Endothelial cell of umbilical vein (primary cell): Measurements from ENCODE around the gene OR10J5. TPM values are rescaled to one million over a fixed set of nuclear protein-coding genes. Genes with fewer than 3 reads are reported as not detected.
"Not testable (repeated sequence)": the region's sequence is repeated elsewhere in the genome, so short reads cannot be mapped to it uniquely, and the experiment has no call there.

ENCODE experiments used
- BruUV-seq: library from RNA; stranded (reverse); fragments of 400-500 nt; replicated peaks from 2 replicates; lab custom pipeline; 2021; lab: Mats Ljungman, UMichigan
- CTCF ChIA-PET: fragments of 300-600, 350-600 bp; sonication (Branson Sonifier 250); formaldehyde crosslinking; loops from one replicate; lab custom pipeline; 2021; ENCODE audit warnings: antibody characterized with exemption, inconsistent platforms; lab: Charles Lee
- POLR2A ChIA-PET: fragments of 300-600, 350-600 bp; sonication (Branson Sonifier 250); formaldehyde crosslinking; loops from one replicate; lab custom pipeline; 2021; ENCODE audit warnings: antibody characterized with exemption, inconsistent platforms; lab: Charles Lee
- DNase-seq: peaks from one replicate; pipeline ENCODE4 v3.0.0-alpha.2; 2011; ENCODE audit warnings: low read depth, low spot score
- FAIRE-seq: peaks from 2 replicates; lab custom pipeline; 2011; peaks lifted over from hg19 to GRCh38; lab: Jason Lieb, UNC
- H2AFZ ChIP-seq: 2 replicates; pipeline ENCODE4 v1.6.0; 2012; ENCODE audit warnings: low read depth, low read length, control low read depth, inconsistent platforms
- H3K27ac ChIP-seq: 2 replicates; pipeline ENCODE4 v1.5.1; 2011; ENCODE audit warnings: low read depth, mild to moderate bottlenecking, control low read depth, low read length, moderate library complexity; ENCODE audit not compliant: insufficient read depth
- H3K27me3 ChIP-seq, 2 experiments: 2 replicates each; pipeline versions ENCODE4 v1.6.0 to v1.6.1; 2011; ENCODE audit warnings: low read length in 2 of 2, mixed read lengths in 1 of 2; ENCODE audit not compliant: control insufficient read depth in 2 of 2, insufficient read depth in 2 of 2
- H3K36me3 ChIP-seq, 2 experiments: 2 replicates in 1 of 2; 3 replicates in 1 of 2; pipeline ENCODE4 v1.5.1; 2011; ENCODE audit warnings: low read length in 2 of 2, mild to moderate bottlenecking in 1 of 2, moderate library complexity in 1 of 2; ENCODE audit not compliant: control insufficient read depth in 2 of 2, insufficient read depth in 2 of 2; ENCODE audit errors: extremely low read depth in 1 of 2
- H3K4me1 ChIP-seq: 3 replicates; pipeline ENCODE4 v1.5.1; 2011; ENCODE audit warnings: mild to moderate bottlenecking, low read length; ENCODE audit not compliant: control insufficient read depth, insufficient read depth; ENCODE audit errors: extremely low read depth
- H3K4me2 ChIP-seq: 2 replicates; pipeline ENCODE4 v1.6.1; 2011; ENCODE audit warnings: low read length, control low read depth, mixed read lengths; ENCODE audit not compliant: insufficient read depth
- H3K4me3 ChIP-seq, 3 experiments: fragments of 200-600 bp in 1 of 3; sonication (generic), shearing (Covaris generic) in 1 of 3; replicated peaks in 1 of 3; 2 replicates each; pipeline ENCODE4 v1.5.1; 2011 to 2016; ENCODE audit warnings: control low read depth in 3 of 3, low read length in 3 of 3, mild to moderate bottlenecking in 2 of 3, inconsistent platforms in 1 of 3, low read depth in 1 of 3, moderate library complexity in 1 of 3; ENCODE audit not compliant: insufficient read depth in 1 of 3
- H3K79me2 ChIP-seq: 2 replicates; pipeline ENCODE4 v1.6.0; 2012; ENCODE audit warnings: low read length, inconsistent platforms; ENCODE audit not compliant: control insufficient read depth, insufficient read depth
- H3K9ac ChIP-seq: replicated peaks from 2 replicates; pipeline ENCODE3; 2011; ENCODE audit warnings: low read length, control low read depth; ENCODE audit not compliant: insufficient read depth; ENCODE audit errors: extremely low read depth
- H3K9me1 ChIP-seq: replicated peaks from 3 replicates; pipeline ENCODE4 v1.6.0; 2011; ENCODE audit warnings: mild to moderate bottlenecking, low read length; ENCODE audit not compliant: control insufficient read depth, insufficient read depth; ENCODE audit errors: extremely low read depth
- H3K9me3 ChIP-seq: replicated peaks from 2 replicates; pipeline ENCODE4 v1.5.1; 2012; ENCODE audit warnings: low read length, inconsistent platforms; ENCODE audit not compliant: control insufficient read depth, insufficient read depth
- H4K20me1 ChIP-seq: replicated peaks from 2 replicates; pipeline ENCODE3; 2011; ENCODE audit warnings: mild to moderate bottlenecking, low read length; ENCODE audit not compliant: control insufficient read depth, insufficient read depth; ENCODE audit errors: extremely low read depth
- EZH2 ChIP-seq: IDR thresholded peaks from 2 replicates; pipeline ENCODE4 v1.6.1; 2012; ENCODE audit warnings: borderline replicate concordance, low read depth, mild to moderate bottlenecking, moderate library complexity, low read length, inconsistent platforms; ENCODE audit not compliant: severe bottlenecking
- FOS ChIP-seq: IDR thresholded peaks from 2 replicates; pipeline ENCODE4 v1.6.1; 2011; ENCODE audit warnings: mild to moderate bottlenecking, low read length, moderate library complexity, borderline replicate concordance; ENCODE audit not compliant: insufficient read depth
- GATA2 ChIP-seq: IDR thresholded peaks from 2 replicates; pipeline ENCODE4 v1.7.0; 2011; ENCODE audit warnings: low read depth, mild to moderate bottlenecking, moderate library complexity, mixed read lengths, low read length; ENCODE audit not compliant: insufficient read length, insufficient read depth
- JUN ChIP-seq: IDR thresholded peaks from 2 replicates; pipeline ENCODE4 v1.6.1; 2011; ENCODE audit warnings: borderline replicate concordance, low read depth; ENCODE audit not compliant: insufficient read length, insufficient read depth
- MYC ChIP-seq: IDR thresholded peaks from one replicate; pipeline ENCODE4 v1.6.1; 2011; ENCODE audit warnings: mild to moderate bottlenecking, low read depth, low read length
- POLR2A ChIP-seq: IDR thresholded peaks from 2 replicates; pipeline ENCODE4 v1.6.1; 2012; ENCODE audit warnings: low read depth, mild to moderate bottlenecking, control low read depth, low read length
- POLR2AphosphoS5 ChIP-seq: IDR thresholded peaks from 2 replicates; pipeline ENCODE4 v1.6.1; 2012; ENCODE audit warnings: low read depth, mild to moderate bottlenecking, control low read depth, low read length, moderate library complexity; ENCODE audit not compliant: insufficient read depth
- dilution Hi-C: fragments of 300-500 bp; cut with MboI; formaldehyde crosslinking; loops from one replicate; pipeline ENCODE4 v1.15.0; 2019; ENCODE audit warnings: low sequenced_read_pairs; ENCODE audit not compliant: extremely low pct_ligation_motif_present
- intact Hi-C: fragments of 100-400 bp; cut with micrococcal nuclease; formaldehyde crosslinking; loops from one replicate; pipeline ENCODE4 v1.10.0; 2022
- polyA plus RNA-seq, 4 experiments: library from polyadenylated mRNA; depleted of rRNA in 3 of 4; stranded (reverse) in 3 of 4; unstranded in 1 of 4; fragments of >200 nt; gene quantifications; 2 replicates each; pipeline versions ENCODE4 v1.2.1 to v1.2.3, GENCODE V29; 2011 to 2012; ENCODE audit warnings: missing spikeins in 1 of 4
- total RNA-seq: library from RNA; stranded (reverse); gene quantifications from 2 replicates; pipeline ENCODE4 v1.2.3, GENCODE V29; 2021
- TF ChIP-seq, protein P1 (sequence below), 2 donors: IDR thresholded peaks; 1 replicate in 1 of 2; 2 replicates in 1 of 2; pipeline ENCODE4 v1.5.1; 2011; ENCODE audit warnings: low read length in 2 of 2, mild to moderate bottlenecking in 2 of 2, moderate library complexity in 2 of 2, control low read depth in 1 of 2, inconsistent platforms in 1 of 2, low read depth in 1 of 2; ENCODE audit not compliant: insufficient read depth in 1 of 2; ENCODE audit errors: extremely low read depth in 1 of 2
- TF ChIP-seq, protein P2 (sequence below): IDR thresholded peaks from 2 replicates; pipeline ENCODE4 v1.6.1; 2011; ENCODE audit not compliant: insufficient read depth, insufficient read length

OR10J5 gene
- total and polyA plus RNA-seq, 2 donors (not counting 3 experiments of a cell fraction or from before 2014, with no cell fraction given) = not detected

DNA sequence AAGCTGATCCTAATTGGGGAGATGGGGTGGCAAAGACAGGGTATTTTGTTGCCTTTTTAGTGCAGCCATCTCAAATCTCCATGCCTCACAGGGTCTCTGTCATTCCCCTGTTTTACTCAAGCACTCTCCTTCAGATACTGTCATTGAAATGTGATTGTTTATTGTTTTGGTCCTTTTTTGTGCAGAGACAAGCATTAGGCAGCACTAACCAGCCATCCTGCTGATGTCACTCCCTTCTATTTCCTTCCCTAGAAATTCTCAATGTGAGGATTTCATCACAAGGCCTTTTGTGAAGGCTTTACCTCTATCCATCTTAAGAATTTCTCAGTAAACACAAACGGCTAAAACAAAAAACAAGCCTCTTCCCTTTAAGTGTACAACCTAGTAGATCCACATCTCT is 34.7 kb downstream of the OR10J5 start:
- dilution Hi-C loops (no loop called here), intact Hi-C loops (no loop called here)
- FAIRE-seq = no peak
- Histone ChIP-seq H3K36me3 (no peaks in the 10 kb centered on the region), H3K9ac (no peak overlapping the region), H3K4me3 (no peak overlapping the region), H3K9me3 (no peaks in the 10 kb centered on the region), H2AFZ (no peak overlapping the region), H3K79me2 (no peaks in the 10 kb centered on the region), H3K4me2 (no peak overlapping the region), H3K9me1 (no peaks in the 10 kb centered on the region), H3K27ac (no peak overlapping the region), H4K20me1 (no peaks in the 10 kb centered on the region), H3K27me3 (no peaks in the 10 kb centered on the region), H3K4me1 (no peaks in the 10 kb centered on the region)
- no peak for DNase-seq
- no TSS peak for BruUV-seq
- ChIA-PET CTCF (no interaction called here), POLR2A (no interaction called here)
- TF ChIP-seq MYC (no peak), POLR2AphosphoS5 (no peak), POLR2A (no peak), GATA2 (no peak), EZH2 (no peak), JUN (no peak), FOS (no peak)
- TF ChIP-seq, protein P1, sequence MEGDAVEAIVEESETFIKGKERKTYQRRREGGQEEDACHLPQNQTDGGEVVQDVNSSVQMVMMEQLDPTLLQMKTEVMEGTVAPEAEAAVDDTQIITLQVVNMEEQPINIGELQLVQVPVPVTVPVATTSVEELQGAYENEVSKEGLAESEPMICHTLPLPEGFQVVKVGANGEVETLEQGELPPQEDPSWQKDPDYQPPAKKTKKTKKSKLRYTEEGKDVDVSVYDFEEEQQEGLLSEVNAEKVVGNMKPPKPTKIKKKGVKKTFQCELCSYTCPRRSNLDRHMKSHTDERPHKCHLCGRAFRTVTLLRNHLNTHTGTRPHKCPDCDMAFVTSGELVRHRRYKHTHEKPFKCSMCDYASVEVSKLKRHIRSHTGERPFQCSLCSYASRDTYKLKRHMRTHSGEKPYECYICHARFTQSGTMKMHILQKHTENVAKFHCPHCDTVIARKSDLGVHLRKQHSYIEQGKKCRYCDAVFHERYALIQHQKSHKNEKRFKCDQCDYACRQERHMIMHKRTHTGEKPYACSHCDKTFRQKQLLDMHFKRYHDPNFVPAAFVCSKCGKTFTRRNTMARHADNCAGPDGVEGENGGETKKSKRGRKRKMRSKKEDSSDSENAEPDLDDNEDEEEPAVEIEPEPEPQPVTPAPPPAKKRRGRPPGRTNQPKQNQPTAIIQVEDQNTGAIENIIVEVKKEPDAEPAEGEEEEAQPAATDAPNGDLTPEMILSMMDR (IDR thresholded peaks at IDR 0.05; ENCODE audit: extremely low read depth in 1 of 2, insufficient read depth in 1 of 2, low read depth in 1 of 2, low read length in 2 of 2) = no peak
- TF ChIP-seq, protein P2, sequence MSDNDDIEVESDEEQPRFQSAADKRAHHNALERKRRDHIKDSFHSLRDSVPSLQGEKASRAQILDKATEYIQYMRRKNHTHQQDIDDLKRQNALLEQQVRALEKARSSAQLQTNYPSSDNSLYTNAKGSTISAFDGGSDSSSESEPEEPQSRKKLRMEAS = no peak

DNA sequence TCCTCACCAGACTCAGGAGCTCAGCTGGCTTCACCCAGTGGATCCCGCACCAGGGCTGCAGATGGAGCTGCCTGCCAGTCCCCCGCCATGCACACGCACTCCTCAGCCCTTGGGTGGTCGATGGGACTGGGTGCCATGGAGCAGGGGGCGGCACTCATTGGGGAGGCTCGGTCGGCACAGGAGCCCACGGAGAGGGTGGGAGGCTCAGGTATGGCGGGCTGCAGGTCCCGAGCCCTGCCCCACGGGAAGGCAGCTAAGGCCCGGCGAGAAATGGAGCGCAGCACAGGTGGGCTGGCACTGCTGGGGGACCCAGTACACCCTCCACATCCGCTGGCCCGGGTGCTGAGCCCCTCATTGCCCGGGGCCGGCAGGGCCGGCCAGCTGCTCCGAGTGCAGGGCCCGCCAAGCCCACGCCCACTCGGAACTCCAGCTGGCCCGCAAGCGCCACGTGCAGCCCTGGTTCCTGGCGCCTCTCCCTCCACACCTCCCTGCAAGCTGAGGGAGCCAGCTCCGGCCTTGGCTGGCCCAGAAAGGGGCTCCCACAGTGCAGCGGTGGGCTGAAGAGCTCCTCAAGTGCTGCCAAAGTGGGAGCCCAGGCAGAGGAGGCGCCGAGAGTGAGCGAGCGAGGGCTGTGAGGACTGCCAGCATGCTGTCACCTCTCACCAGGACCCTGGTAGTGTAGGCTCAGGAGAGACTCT is 41.1 kb downstream of the OR10J5 start:
- H3K27me3 ChIP-seq, FAIRE-seq, H3K9me3 ChIP-seq, DNase-seq, H2AFZ ChIP-seq, POLR2A ChIA-PET, H3K4me3 ChIP-seq, H4K20me1 ChIP-seq, H3K79me2 ChIP-seq, H3K9me1 ChIP-seq, BruUV-seq, H3K27ac ChIP-seq, H3K4me2 ChIP-seq, H3K36me3 ChIP-seq, H3K9ac ChIP-seq: not testable (repeated sequence)
- dilution Hi-C loops (loop anchor here (25.0 kb wide), 1 partner anchor 293 kb away; the partner anchor contains the start of gene DUSP23), intact Hi-C loops (loop anchor here (5.0 kb wide), 1 partner anchor 283 kb away; no protein-coding TSS in a partner anchor)
- peaks cover 13% of the 10 kb centered on the region for H3K4me1 ChIP-seq
- CTCF ChIA-PET = interaction anchor here (0.6 kb wide), 1 partner anchor 362 kb away, joined by 3 read pairs; no protein-coding TSS in a partner anchor
